Measurements from ENCODE around the gene FAM135A.
A peak's percentile ranks its signal among the peaks of the same experiment; 100 is the strongest.

FAM135A gene

GRCh38 chr6:70413114-70413991 is at the start of gene FAM135A:
FAM135A (plus strand) TSS chr6:70413508; CDS start chr6:70428343, 14,835 bp downstream.
- Mint-ChIP-seq H3K36me3 (ENCODE audit: low read depth) (peaks cover 11% of the 10 kb centered on the region), H3K27me3 (ENCODE audit: low read depth, poor library complexity) (peaks cover 7% of the 10 kb centered on the region), H3K9me3 (no peaks in the 10 kb centered on the region), H3K4me1 (peaks cover 26% of the 10 kb centered on the region), H3K4me3 (peak within 1 kb of the TSS; percentile 93), H3K27ac (peak within 1 kb of the TSS; percentile 98)
- DNase-seq, result peak; percentile 99
- TF ChIP-seq CTCF (IDR thresholded peaks at IDR 0.05), result no peak

GRCh38 chr6:70363741-70364493 is 49.4 kb upstream of the FAM135A start:
- no peak overlapping the region for H3K27ac Mint-ChIP-seq
- peaks cover 3% of the 10 kb centered on the region for H3K27me3 Mint-ChIP-seq (ENCODE audit: low read depth, poor library complexity)
- no peak for DNase-seq
- no peaks in the 10 kb centered on the region for H3K36me3 Mint-ChIP-seq (ENCODE audit: low read depth)
- H3K9me3 Mint-ChIP-seq, result peaks cover 6% of the 10 kb centered on the region
- TF ChIP-seq CTCF (IDR thresholded peaks at IDR 0.05), result no peak
- H3K4me1 Mint-ChIP-seq, result no peaks in the 10 kb centered on the region
- no peak overlapping the region for H3K4me3 Mint-ChIP-seq

- no peaks in the 10 kb centered on the region for H3K9me3 Mint-ChIP-seq
- H3K36me3 Mint-ChIP-seq (ENCODE audit: low read depth), result no peaks in the 10 kb centered on the region
- peak; percentile 76 for DNase-seq
- no peaks in the 10 kb centered on the region for H3K27me3 Mint-ChIP-seq (ENCODE audit: low read depth, poor library complexity)
- TF ChIP-seq CTCF (IDR thresholded peaks at IDR 0.05), result peak; percentile 88
- no peak overlapping the region for H3K4me3 Mint-ChIP-seq
- no peaks in the 10 kb centered on the region for H3K4me1 Mint-ChIP-seq
- no peak overlapping the region for H3K27ac Mint-ChIP-seq
These were observed 43.9 kb upstream of the FAM135A start for GRCh38 chr6:70369332-70369950.

GRCh38 chr6:70370496-70370895 is 42.8 kb upstream of the FAM135A start:
- no peaks in the 10 kb centered on the region for H3K9me3 Mint-ChIP-seq
- TF ChIP-seq CTCF (IDR thresholded peaks at IDR 0.05), result no peak
- no peak overlapping the region for H3K4me3 Mint-ChIP-seq
- H3K4me1 Mint-ChIP-seq, result no peaks in the 10 kb centered on the region
- DNase-seq, result no peak
- no peak overlapping the region for H3K27ac Mint-ChIP-seq
- no peaks in the 10 kb centered on the region for H3K36me3 Mint-ChIP-seq (ENCODE audit: low read depth)
- no peaks in the 10 kb centered on the region for H3K27me3 Mint-ChIP-seq (ENCODE audit: low read depth, poor library complexity)

- Mint-ChIP-seq H3K27me3 (ENCODE audit: low read depth, poor library complexity) (no peaks in the 10 kb centered on the region), H3K36me3 (ENCODE audit: low read depth) (no peaks in the 10 kb centered on the region), H3K4me1 (no peaks in the 10 kb centered on the region), H3K27ac (no peak overlapping the region), H3K9me3 (no peaks in the 10 kb centered on the region), H3K4me3 (no peak overlapping the region)
- peak; percentile 67 for TF ChIP-seq CTCF (IDR thresholded peaks at IDR 0.05)
- DNase-seq, result no peak
These were observed 41.7 kb upstream of the FAM135A start for GRCh38 chr6:70371454-70372105.
